Stimulated activated CD8-positive, alpha-beta memory T cell treated with anti-CD3 and anti-CD28 coated beads, Interleukin-15, amount 100 ng/mL, for 48 hours (primary cell): ENCODE results near the gene STH.
A peak's percentile ranks its signal among the peaks of the same experiment; 100 is the strongest.

ENCODE experiments used
- DNase-seq, 2 donors: peaks; one replicate each; pipeline ENCODE4 v3.0.0-alpha.2; 2020; ENCODE audit warnings: low read depth in 2 of 2

Gene STH

GRCh38 chr17:46027048-46027975 is 28.3 kb downstream of the STH start:
- DNase-seq: no peak

- no peak for DNase-seq
Measured at GRCh38 chr17:46027976-46028325, 28.9 kb downstream of the STH start.

- no peak for DNase-seq
Measured at GRCh38 chr17:46028374-46028773, 29.3 kb downstream of the STH start.

- no peak for DNase-seq
Measured at GRCh38 chr17:46028981-46029565, 30.0 kb downstream of the STH start.

- DNase-seq: no peak
Measured at GRCh38 chr17:46029627-46030026, 30.6 kb downstream of the STH start.

GRCh38 chr17:46030752-46031151 is 31.7 kb downstream of the STH start:
- no peak for DNase-seq

GRCh38 chr17:46031440-46031839 is 32.4 kb downstream of the STH start:
- no peak for DNase-seq

GRCh38 chr17:46031920-46032319 is 32.9 kb downstream of the STH start:
- DNase-seq: no peak

- no peak for DNase-seq
Measured at GRCh38 chr17:46032909-46033308, 33.9 kb downstream of the STH start.

GRCh38 chr17:46033392-46033791 is 34.3 kb downstream of the STH start:
- DNase-seq: no peak

GRCh38 chr17:46035112-46035818 is 36.2 kb downstream of the STH start:
- peak in 1 of 2 donors; percentile 37 for DNase-seq

- no peak for DNase-seq
Measured at GRCh38 chr17:46036491-46036890, 37.4 kb downstream of the STH start.

- no peak for DNase-seq
Measured at GRCh38 chr17:46037722-46038255, 38.7 kb downstream of the STH start.

GRCh38 chr17:46038414-46038813 is 39.4 kb downstream of the STH start:
- DNase-seq: no peak

- no peak for DNase-seq
Measured at GRCh38 chr17:46038937-46039336, 39.9 kb downstream of the STH start.

- DNase-seq: no peak
Measured at GRCh38 chr17:46039592-46040186, 40.6 kb downstream of the STH start.

- DNase-seq: no peak
Measured at GRCh38 chr17:46042246-46042645, 43.2 kb downstream of the STH start.

- DNase-seq: no peak
Measured at GRCh38 chr17:46042925-46043324, 43.9 kb downstream of the STH start.

- DNase-seq: no peak
Measured at GRCh38 chr17:46043606-46044005, 44.6 kb downstream of the STH start.

GRCh38 chr17:46044286-46044928 is 45.4 kb downstream of the STH start:
- no peak for DNase-seq

GRCh38 chr17:46044989-46045388 is 45.9 kb downstream of the STH start:
- DNase-seq: no peak

- no peak for DNase-seq
Measured at GRCh38 chr17:46045639-46046038, 46.6 kb downstream of the STH start.
